Thyroid gland (tissue), 4 donors: ENCODE measurements around the gene FAM217A. TPM values are rescaled to one million over a fixed set of nuclear protein-coding genes. Genes with fewer than 3 reads are reported as not detected.

Experiments used
- DNase-seq, 2 donors: peaks; one replicate each; pipeline ENCODE4 v3.0.0-alpha.2; 2019
- H3K27ac ChIP-seq, 3 donors: fragments of 200-600 bp; sonication (generic); 1 replicate in 2 of 3; 2 replicates in 1 of 3; pipeline ENCODE4 v1.5.1; 2016 to 2019; ENCODE audit warnings: mild to moderate bottlenecking in 1 of 3, moderate library complexity in 1 of 3
- H3K27me3 ChIP-seq: fragments of 200-600 bp; sonication (generic); one replicate; pipeline ENCODE4 v1.5.1; 2019
- H3K36me3 ChIP-seq, 2 donors: fragments of 200-600 bp; sonication (generic); one replicate each; pipeline ENCODE4 v1.5.1; 2016 to 2019
- H3K4me1 ChIP-seq, 2 donors: fragments of 200-600 bp; sonication (generic); one replicate each; pipeline ENCODE4 v1.5.1; 2017 to 2019
- H3K4me3 ChIP-seq, 3 donors: fragments of 200-600 bp; sonication (generic); replicated peaks in 1 of 3; 1 replicate in 2 of 3; 2 replicates in 1 of 3; pipeline ENCODE4 v1.5.1; 2016; ENCODE audit warnings: mild to moderate bottlenecking in 1 of 3
- H3K9me3 ChIP-seq: fragments of 200-600 bp; sonication (generic); one replicate; pipeline ENCODE4 v1.5.1; 2017
- CTCF ChIP-seq, 6 experiments: fragments of 200-600 bp in 3 of 6; fragments of 450-650 bp in 3 of 6; sonication (generic) in 3 of 6; IDR thresholded peaks; one replicate each; pipeline ENCODE4 v1.5.1; 2016 to 2019; ENCODE audit warnings: antibody characterized with exemption in 6 of 6, mild to moderate bottlenecking in 2 of 6, inconsistent platforms in 1 of 6, moderate library complexity in 1 of 6
- POLR2A ChIP-seq, 2 donors: fragments of 450-650 bp; IDR thresholded peaks; one replicate each; pipeline ENCODE4 v1.6.1; 2017; ENCODE audit warnings: antibody characterized with exemption in 2 of 2, mild to moderate bottlenecking in 2 of 2, moderate library complexity in 1 of 2
- WGBS, 2 donors: methylation state at CpG; one replicate each; pipeline ENCODE4 v1.1.5; 2017; 5-methylcytosine and 5-hydroxymethylcytosine counted together
- intact Hi-C: fragments of 100-400 bp; cut with DNase I; formaldehyde crosslinking; loops from one replicate; pipeline ENCODE4 v1.15.1; 2023
- total RNA-seq, 4 donors: library from RNA; depleted of rRNA; stranded (reverse); fragments of >200 nt; gene quantifications; one replicate each; pipeline ENCODE4 v1.2.3, GENCODE V29; 2016

FAM217A gene
- under 1 TPM in 1 of 4 donors, not detected in 3; 0.27 TPM for total RNA-seq

GRCh38 chr6:4078691-4079471, at the start of gene FAM217A:
Gene FAM217A (minus strand): TSS chr6:4079137. CDS start chr6:4077414, 1,723 bp downstream.
- no peaks in the 10 kb centered on the region for H3K9me3 ChIP-seq
- DNase-seq: no peak
- no peak for TF ChIP-seq POLR2A (IDR thresholded peaks at IDR 0.05)
- TF ChIP-seq CTCF (IDR thresholded peaks at IDR 0.05): no peak
- H3K4me3 ChIP-seq: no peak within 1 kb of the TSS
- no peaks in the 10 kb centered on the region for H3K36me3 ChIP-seq
- 50 to 68% methylated on average over 9 to 35 of the region's 91 CpGs for WGBS, 2 donors
- H3K27me3 ChIP-seq: no peaks in the 10 kb centered on the region
- H3K27ac ChIP-seq: no peak within 1 kb of the TSS
- no peaks in the 10 kb centered on the region for H3K4me1 ChIP-seq
- intact Hi-C loops: no loop called here

GRCh38 chr6:4128072-4128471, 49.1 kb upstream of the FAM217A start:
- DNase-seq: no peak
- Histone ChIP-seq H3K27me3 (no peaks in the 10 kb centered on the region), H3K4me1 (peaks cover 0 to 3% of the 10 kb centered on the region in 2 donors), H3K4me3 (no peak overlapping the region), H3K36me3 (peaks cover 32 to 41% of the 10 kb centered on the region in 2 donors), H3K9me3 (no peaks in the 10 kb centered on the region), H3K27ac (no peak overlapping the region)
- TF ChIP-seq CTCF (IDR thresholded peaks at IDR 0.05) (no peak), POLR2A (IDR thresholded peaks at IDR 0.05) (no peak)
- WGBS, 2 donors: 42 to 61% methylated on average over 1 of the region's 1 CpG
- intact Hi-C loops: no loop called here

- Histone ChIP-seq H3K27me3 (no peaks in the 10 kb centered on the region), H3K4me3 (no peak overlapping the region), H3K36me3 (peaks cover 35 to 50% of the 10 kb centered on the region in 2 donors), H3K4me1 (peaks cover 0 to 3% of the 10 kb centered on the region in 2 donors), H3K9me3 (no peaks in the 10 kb centered on the region), H3K27ac (no peak overlapping the region)
- DNase-seq: no peak
- 81 to 87% methylated on average over 7 to 8 of the region's 8 CpGs for WGBS, 2 donors
- intact Hi-C loops: no loop called here
- no peak for TF ChIP-seq CTCF (IDR thresholded peaks at IDR 0.05)
- TF ChIP-seq POLR2A (IDR thresholded peaks at IDR 0.05): no peak
Measured at GRCh38 chr6:4125933-4126864, 47.3 kb upstream of the FAM217A start.

GRCh38 chr6:4125500-4125899, 46.6 kb upstream of the FAM217A start:
- 90 to 92% methylated on average over 5 of the region's 5 CpGs for WGBS, 2 donors
- H3K4me1 ChIP-seq: peaks cover 0 to under 1% of the 10 kb centered on the region in 2 donors
- no peaks in the 10 kb centered on the region for H3K27me3 ChIP-seq
- no peak for DNase-seq
- H3K9me3 ChIP-seq: no peaks in the 10 kb centered on the region
- intact Hi-C loops: no loop called here
- peaks cover 40 to 51% of the 10 kb centered on the region in 2 donors for H3K36me3 ChIP-seq
- TF ChIP-seq CTCF (IDR thresholded peaks at IDR 0.05): no peak
- TF ChIP-seq POLR2A (IDR thresholded peaks at IDR 0.05): no peak
- H3K4me3 ChIP-seq: no peak overlapping the region
- H3K27ac ChIP-seq: no peak overlapping the region
